ENCODE results near the gene KLHL29.

The KLHL29 gene

DNA sequence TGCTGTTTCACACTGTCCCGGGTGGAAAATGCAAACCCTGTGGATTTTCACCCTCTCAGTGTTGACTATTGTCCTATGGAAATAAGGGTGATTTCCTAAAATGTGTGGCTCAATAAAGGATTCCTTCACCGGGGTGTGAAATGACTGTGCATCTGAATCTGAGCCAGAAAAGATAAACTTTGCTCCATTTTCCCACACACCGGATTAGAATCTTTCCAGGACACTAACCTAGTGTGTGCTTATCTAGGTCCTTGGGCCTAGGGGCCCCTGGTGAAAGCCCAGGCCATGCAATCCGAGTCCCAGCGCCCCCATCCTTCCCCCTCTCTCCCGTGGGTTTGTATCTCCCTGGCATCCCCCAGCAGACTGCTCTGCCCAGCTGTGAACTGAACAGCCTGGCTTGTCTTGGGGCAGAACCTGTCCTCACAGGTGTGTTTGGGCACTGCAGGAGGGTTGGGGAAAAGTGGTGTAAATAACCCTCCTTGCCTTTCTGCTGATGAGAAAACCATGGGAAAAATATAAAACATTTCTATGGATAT, 17.3 kb downstream of the KLHL29 start:
- H3K4me3 ChIP-seq = no peak overlapping the region
- H3K27ac ChIP-seq = no peak overlapping the region
- TF ChIP-seq CTCF (IDR thresholded peaks at IDR 0.05) = no peak
- peak; percentile 60 for DNase-seq (ENCODE audit: low spot score)

GRCh38 chr2:23404426-23404825, 19.4 kb downstream of the KLHL29 start:
- peak; percentile 29 for DNase-seq (ENCODE audit: low spot score)
- H3K4me3 ChIP-seq = no peak overlapping the region
- no peak for TF ChIP-seq CTCF (IDR thresholded peaks at IDR 0.05)
- H3K27ac ChIP-seq = no peak overlapping the region

DNA sequence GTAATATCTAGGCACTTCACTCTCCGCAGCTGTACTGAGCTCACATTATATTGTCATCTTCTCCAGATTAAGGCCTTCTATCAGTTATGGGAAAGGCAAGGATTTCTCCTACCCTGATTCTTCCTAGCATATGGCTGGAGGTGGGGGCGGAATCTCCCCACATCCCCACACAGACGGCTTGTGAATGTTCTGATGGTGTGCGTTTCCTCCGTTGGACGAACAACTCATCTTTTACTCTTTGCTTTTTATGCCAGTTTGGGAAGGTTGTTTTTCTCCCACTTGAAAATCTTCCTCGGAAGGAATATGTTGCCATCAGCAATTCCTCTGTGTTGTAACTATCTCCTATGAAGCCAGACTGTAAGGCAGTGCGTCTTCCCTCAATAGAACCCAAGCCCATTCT, 24.3 kb downstream of the KLHL29 start:
- TF ChIP-seq CTCF (IDR thresholded peaks at IDR 0.05) = no peak
- Histone ChIP-seq H3K27ac (no peak overlapping the region), H3K4me3 (no peak overlapping the region)
- peak; percentile 19 for DNase-seq (ENCODE audit: low spot score)

GRCh38 chr2:23410596-23410995, 25.6 kb downstream of the KLHL29 start:
- no peak for TF ChIP-seq CTCF (IDR thresholded peaks at IDR 0.05)
- DNase-seq (ENCODE audit: low spot score) = peak; percentile 22
- no peak overlapping the region for H3K27ac ChIP-seq

GRCh38 chr2:23411752-23412431, 26.9 kb downstream of the KLHL29 start:
- no peak for TF ChIP-seq CTCF (IDR thresholded peaks at IDR 0.05)
- peak overlapping the region; percentile 15 to 83 for H3K27ac ChIP-seq
- no peak overlapping the region for H3K4me3 ChIP-seq
- peak; percentile 77 for DNase-seq (ENCODE audit: low spot score)

More at GRCh38 chr2:23410596-23410995, 25.6 kb downstream of the KLHL29 start:
- no peak overlapping the region for H3K4me3 ChIP-seq

DNA sequence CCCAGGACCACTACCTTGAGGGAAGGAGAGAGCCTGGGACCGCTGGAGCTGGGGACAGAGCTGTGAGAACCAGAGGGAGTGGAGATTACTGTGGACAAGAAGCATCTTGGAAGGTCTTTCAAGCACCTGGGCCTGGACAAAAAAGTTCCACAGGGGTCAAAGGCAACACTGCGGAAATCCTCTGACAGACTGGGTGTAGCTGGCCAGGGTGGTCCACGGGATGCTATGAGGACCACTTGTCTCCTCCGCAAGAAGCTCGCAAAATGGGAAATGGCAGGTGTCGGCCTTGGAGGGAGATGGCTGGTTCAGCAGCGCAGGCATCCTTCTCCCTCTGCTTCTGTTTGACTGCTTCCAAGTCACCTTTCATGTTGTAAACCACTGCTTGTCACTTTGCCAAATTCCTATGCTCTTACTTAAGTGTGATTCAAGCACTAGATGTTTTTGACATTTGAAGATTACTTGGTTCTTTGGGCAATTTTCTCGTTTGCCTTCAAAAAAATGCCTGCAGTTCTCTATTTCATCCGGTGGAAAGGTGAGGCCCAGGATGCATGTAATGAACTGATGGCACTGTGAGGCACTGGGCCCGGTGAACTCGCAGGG, 27.7 kb downstream of the KLHL29 start:
- DNase-seq (ENCODE audit: low spot score) = peak; percentile 61
- Histone ChIP-seq H3K27ac (peak overlapping the region in 1 of 2 donors; percentile 83), H3K4me3 (no peak overlapping the region)
- TF ChIP-seq CTCF (IDR thresholded peaks at IDR 0.05) = no peak

- Histone ChIP-seq H3K27ac (no peak overlapping the region), H3K4me3 (no peak overlapping the region)
- peak; percentile 61 for DNase-seq (ENCODE audit: low spot score)
- TF ChIP-seq CTCF (IDR thresholded peaks at IDR 0.05) = no peak
These were observed 28.7 kb downstream of the KLHL29 start for GRCh38 chr2:23413641-23414040.
